HG03378 (cell line): ENCODE results near the gene SIGLEC5.
"Not testable (repeated sequence)": the region's sequence is repeated elsewhere in the genome, so short reads cannot be mapped to it uniquely, and the experiment has no call there.

ENCODE experiments used
- ATAC-seq: cut with Tn5 transposase; IDR thresholded peaks from one replicate; pipeline ENCODE4 v1.9.1; 2021; ENCODE audit warnings: mild to moderate bottlenecking, moderate library complexity; ENCODE audit not compliant: unreplicated experiment

SIGLEC5 gene, protein sequence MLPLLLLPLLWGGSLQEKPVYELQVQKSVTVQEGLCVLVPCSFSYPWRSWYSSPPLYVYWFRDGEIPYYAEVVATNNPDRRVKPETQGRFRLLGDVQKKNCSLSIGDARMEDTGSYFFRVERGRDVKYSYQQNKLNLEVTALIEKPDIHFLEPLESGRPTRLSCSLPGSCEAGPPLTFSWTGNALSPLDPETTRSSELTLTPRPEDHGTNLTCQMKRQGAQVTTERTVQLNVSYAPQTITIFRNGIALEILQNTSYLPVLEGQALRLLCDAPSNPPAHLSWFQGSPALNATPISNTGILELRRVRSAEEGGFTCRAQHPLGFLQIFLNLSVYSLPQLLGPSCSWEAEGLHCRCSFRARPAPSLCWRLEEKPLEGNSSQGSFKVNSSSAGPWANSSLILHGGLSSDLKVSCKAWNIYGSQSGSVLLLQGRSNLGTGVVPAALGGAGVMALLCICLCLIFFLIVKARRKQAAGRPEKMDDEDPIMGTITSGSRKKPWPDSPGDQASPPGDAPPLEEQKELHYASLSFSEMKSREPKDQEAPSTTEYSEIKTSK

DNA sequence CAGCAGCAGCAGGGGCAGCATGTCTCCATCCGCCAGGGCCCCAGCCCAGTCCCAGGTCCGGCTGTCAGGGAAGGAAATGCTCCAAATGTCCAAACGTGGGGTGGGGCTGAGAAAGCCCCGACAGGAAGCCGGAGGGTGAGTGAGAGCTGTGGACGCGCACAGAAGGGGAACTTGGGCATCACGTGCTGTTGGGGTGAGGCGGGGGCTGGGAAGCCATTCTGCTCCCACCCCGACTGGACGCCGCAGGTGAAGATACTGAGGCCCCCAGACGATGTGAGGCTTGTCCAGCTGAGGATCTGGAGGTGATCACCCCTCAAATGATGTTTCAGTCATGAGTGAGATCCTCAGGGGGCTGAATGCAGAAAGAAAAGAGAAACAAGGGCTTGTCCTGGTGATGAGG lies at the start of gene SIGLEC5:
Gene SIGLEC5 (minus strand): TSS at position 87 of the 400 bp plus-strand sequence. CDS start 66 bp downstream, at position 21.
- ATAC-seq, result not testable (repeated sequence)

DNA sequence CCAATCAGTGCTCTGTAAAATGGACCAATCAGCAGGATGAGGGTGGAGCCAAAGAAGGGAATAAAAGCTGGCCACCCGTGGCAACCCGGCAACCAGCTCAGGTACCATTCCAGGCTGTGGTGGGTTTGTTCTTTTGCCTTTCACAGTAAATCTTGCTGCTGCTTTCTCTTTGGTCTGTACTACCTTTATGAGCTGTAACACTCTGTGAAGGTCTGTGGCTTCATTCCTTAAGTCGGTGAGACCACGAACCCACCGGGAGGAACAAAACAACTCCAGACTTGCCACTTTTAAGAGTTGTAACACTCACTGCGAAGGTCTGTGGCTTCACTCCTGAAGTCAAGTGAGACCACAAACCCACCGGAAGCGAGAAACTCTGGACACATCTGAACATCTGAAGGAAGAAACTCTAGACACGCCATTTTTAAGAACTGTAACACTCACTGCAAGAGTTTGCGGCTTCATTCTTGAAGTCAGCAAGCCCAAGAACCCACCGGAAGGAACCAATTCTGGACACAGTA lies 46.4 kb upstream of the SIGLEC5 start:
- no peak for ATAC-seq

DNA sequence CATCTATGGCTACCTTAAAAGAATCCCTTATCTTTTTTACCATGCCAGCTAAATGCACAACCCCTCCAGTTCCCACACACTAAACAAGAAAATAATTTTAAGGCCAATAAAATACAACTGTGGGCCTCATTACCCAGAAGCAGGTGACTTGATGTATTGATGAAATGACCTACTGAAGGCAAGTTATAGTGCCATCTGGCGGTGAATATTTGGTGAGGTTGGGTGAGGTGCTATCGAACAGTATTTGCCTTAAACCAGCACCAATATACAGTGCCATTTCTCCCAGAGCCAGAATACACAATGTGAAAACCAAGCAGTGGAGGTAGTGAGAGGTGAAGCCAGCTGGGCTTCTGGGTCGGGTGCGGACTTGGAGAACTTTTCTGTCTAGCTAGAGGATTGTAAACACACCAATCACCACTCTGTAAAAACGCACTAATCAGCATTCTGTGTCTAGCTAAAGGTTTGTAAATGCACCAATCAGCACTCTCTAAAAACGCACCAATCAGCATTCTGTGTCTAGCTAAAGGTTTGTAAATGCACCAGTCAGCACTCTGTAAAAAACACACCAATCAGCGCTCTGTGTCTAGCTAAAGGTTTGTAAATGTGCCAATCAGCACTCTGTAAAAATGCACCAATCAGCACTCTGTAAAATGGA lies 45.8 kb upstream of the SIGLEC5 start:
- not testable (repeated sequence) for ATAC-seq

DNA sequence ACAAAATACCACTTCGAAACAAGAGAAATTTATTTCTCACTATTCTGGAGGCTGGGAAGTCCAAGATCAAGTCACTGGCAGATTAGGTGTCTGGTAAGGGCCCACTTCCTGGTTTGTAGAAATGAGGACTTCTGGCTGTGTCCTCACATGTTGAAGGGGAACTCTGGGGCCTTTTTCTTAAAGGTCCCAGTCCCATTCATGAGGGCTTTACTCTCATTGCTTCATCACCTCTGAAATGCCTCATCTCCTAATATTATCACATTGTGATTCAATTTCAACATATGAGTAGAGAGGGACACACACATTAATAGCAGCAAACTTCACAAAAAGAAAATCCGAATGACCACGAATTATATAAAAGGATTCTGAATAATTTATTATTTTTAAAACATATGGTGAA lies 38.0 kb upstream of the SIGLEC5 start:
- no peak for ATAC-seq

DNA sequence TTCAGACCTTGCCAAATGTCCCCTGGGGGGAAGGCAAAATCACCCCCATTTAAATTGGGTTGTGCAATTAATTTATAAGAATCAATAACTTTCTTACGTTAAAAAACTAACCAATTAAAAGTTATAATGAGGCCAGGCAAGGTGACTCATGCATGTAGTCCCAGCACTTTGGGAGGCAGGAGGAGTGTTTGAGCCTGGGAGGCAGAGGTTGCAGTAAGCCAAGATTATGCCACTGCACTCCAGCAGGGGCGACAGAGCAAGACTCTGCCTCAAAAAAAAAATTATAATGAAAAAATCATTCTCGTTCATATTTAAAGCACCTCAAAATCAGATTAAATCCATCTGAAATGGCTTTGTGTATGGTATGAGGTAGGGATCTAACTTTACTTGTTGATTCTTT lies 34.8 kb upstream of the SIGLEC5 start:
- no peak for ATAC-seq

DNA sequence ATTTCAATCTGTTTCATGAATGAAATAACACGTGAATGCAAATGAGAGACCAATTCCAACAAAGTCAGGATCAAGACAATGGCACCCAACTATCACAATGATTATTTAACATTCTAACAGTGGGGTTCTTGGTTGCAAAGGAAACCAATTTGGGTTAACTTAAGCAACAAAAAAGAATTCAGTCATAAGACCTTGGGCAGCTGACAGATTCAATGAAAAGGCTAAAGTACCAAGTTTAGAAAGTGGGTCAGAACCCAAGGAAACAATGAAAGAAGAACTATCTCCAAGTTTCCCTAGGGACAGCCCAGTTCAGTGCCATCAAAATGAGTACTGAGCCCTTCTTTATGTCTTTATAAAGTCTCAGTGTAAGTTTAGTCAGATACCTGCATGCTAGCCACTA lies 33.9 kb upstream of the SIGLEC5 start:
- ATAC-seq, result no peak

DNA sequence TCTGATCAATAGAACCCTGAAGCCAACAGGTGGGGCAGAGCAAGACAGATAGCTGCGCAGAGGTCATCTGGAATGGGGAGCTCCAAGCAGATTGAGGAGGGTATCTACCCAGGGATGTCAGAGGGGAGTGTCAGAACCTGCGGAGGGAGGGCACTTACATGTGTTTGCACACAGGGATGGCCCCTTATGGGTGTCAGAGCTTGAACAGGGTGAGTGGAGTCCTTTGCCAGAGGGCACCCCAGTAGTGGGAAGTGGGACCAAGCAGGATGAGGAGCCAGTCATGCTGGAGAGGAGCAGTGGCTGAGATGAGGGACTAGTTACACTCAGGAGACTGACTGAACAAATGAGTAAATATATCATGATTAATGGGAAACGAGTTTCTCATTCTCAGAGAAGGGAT lies 33.4 kb upstream of the SIGLEC5 start:
- ATAC-seq, result no peak

DNA sequence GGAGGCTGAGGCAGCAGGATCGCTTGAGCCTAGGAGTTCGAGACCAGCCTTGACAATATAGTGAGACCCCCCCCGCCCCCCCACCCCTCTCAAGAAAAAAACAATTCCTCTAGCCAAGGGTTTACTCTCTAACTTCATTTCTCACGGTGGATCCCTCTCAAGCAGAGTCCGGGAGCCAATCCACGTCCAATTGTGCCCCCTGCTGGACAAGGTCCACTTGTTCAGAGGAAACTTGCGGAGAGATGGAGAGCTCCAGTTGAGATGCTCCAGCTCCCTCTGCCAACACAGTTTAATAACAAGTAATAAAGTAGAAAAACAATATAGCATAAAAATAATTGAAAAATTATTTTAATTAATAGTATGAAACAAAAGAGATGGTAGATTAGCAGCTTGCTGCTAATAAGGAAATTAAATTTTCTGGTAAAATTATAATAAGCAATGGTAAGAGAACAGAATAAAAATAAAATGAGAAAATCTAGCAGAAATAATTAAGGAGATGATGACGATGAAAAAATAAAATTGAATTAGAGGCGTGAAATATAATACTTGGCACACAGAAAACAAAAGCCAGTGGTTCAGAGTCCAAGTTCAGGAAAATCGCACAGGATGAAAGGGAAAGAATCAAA lies 30.9 kb upstream of the SIGLEC5 start:
- no peak for ATAC-seq

DNA sequence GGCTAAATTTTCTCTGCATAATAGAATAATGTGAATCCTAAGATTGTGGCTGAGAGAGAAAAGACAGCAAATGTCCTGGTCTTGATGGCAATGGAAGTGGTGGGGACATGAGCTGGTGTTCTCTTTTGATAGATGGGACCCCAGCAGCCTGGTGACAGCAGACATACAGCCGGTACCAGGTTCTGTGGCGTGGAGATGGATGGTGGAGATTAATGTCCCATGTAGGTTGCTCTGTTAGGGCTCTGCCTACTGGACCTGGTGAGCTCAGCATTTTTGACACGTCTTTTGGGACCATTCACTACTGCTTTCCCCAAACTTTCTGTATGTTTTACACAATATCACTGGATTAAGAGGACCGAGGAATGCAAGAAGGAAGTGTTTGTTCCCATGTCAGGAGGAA lies 24.6 kb upstream of the SIGLEC5 start:
- no peak for ATAC-seq

DNA sequence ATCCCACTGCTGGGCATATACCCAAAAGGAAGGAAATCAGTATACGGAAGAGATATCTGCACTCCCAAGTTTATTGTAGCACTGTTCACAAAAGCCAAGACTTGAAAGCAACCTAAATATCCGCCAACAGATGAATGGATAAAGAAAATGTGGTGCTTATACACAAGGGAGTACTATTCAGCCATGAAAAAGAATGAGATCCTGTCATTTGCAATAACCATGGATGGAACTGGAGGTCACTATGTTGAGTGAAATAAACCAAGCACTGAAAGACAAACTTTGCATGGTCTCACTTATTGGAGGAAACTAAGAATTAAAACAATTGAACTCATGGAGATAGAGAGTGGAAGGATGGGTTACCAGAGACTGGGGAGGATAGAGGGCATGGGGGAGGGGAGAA lies 23.0 kb upstream of the SIGLEC5 start:
- ATAC-seq, result no peak

DNA sequence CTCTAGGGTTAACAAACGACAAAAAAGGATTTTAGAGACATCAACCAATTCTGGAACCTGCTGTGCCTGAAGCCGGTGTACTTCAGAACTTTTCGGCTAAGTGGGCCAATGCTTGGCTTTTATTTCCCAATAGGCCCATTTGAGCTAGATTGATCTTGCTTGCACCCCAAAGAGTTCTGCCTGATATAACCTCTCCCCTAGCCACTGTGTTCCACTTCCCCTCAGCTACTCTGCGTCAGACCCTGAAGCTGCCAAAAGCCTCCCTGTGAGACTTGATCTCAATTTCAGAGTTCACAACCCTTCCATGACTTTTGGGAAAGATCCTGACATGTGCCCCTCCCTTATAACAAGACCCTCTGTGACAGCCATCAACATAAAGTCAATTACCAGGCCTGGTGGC lies 22.1 kb upstream of the SIGLEC5 start:
- no peak for ATAC-seq

DNA sequence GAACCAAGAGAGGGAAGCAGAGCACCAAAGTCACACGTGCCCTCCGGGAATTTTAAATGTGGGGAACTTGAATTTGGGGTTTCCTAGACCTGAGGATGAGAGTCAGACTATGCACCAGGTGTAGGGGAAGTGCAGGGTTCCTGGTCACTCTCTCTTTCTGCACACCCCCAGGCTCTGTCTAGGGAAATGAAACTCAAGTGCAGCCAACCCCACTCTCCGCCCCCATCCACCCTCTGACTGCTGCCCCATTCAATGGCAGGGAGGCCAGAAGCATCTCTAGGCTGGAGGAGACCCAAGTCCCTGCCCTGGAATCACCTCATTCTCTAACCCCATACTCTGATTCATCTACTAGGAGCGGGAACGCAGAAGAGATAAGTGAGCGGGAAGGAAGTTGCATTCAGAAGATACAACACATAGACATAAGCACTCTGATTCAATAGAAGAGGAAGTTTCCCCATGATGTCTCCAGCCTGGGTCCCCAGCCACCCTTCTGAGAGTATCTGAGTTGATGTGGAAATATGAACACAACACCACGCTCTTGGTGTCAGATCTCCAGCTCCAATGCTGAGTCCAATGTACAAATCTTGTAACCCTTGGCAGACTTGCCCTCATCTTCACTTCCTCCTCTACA lies 21.1 kb upstream of the SIGLEC5 start:
- ATAC-seq, result no peak

DNA sequence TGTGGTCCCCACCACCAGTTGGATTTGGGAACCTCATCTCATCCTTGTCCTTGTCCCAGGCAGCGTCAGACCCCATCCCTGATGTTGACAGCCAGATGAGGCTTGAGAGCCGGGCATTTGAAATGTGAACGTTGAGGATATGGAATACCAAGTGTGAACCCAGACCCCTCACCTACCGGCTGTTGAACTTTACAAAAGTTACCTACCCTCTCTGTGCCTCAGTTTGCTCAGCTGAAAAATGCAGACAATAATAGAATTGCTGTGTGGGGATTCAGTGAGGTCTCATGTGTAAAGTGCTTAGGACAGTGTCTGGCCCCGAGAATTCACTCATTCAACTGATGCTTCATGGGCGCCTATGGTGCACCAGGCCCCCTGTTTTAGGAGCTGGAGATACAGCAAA lies 17.1 kb upstream of the SIGLEC5 start:
- ATAC-seq, result no peak

DNA sequence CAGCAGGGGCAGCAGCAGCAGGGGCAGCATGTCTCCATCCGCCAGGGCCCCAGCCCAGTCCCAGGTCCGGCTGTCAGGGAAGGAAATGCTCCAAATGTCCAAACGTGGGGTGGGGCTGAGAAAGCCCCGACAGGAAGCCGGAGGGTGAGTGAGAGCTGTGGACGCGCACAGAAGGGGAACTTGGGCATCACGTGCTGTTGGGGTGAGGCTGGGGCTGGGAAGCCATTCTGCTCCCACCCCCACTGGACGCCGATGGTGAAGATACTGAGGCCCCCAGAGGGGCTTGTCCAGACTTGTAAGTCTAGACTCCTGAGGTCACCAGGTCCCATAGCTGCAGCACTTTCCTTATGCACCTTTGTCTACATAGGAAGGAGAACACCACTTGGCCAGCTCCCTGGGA lies 16.5 kb upstream of the SIGLEC5 start, which contains the start of gene SIGLEC14:
Gene SIGLEC14 (minus strand): TSS at position 96 of the 400 bp plus-strand sequence. CDS start 66 bp downstream, at position 30.
- ATAC-seq, result not testable (repeated sequence)

DNA sequence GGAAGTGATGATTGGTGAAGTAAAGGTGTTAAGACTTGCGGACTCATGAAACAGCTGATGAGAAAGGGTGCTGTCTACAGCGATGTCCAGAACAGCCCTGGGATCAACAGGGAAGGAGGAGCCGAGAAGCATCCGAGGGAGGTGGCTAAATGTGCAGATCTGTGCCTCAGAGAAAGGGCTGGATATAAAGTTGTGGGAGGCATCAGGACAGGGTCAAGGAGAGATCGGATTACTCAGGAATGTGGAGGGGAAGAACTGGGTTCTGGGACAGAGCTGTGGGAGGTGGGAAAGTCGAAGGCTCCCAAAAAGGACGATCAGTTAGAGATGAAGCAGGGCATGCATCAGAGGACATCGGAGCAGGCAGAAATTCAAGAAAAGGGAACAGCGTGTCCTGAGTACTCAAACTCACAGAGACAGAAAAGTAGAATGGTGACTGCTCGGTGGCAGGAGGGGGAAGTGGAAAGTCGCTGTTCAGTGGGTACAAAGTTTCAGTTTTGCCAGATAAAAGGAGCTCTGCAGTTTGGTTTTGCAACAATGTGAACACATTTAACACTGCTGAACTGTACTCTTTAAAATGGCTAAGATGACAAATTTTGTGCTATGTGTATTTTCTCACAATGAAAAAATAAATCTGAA lies 14.6 kb upstream of the SIGLEC5 start:
- ATAC-seq, result no peak

DNA sequence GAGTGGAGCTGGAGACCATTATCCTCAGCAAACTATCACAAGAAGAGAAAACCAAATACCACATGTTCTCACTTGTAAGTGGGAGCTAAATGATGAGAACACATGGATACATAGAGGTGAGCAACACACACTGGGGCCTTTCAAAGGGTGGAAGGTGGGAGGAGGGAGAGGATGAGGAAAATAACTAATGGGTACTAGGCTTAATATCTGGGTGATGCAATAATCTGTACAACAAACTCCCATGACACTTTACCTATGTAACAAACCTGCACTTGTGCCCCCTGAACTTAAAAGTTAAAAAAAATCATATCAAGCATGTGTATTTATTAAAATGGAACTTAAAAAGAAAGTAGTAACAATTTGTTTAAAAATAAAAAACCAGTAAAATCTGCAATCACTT lies 11.4 kb upstream of the SIGLEC5 start:
- no peak for ATAC-seq

DNA sequence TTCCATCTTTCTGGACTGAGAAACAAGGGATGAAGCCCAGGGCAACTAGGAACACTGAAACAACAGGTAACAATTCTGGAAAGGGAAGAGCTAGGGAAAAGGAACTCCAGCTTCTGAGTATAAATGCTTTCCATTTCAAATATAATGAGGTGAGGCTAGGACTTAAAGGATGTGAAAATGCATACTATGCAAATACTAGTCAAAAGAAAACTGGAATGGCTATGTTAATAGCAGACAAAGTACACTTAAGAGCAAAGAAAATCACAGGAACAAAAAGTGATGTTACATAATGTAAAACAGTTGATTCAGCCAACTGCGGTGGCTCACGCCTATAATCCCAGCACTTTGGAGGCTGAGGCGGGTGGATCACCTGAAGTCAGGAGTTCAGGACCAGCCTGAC lies 10.2 kb upstream of the SIGLEC5 start:
- ATAC-seq, result no peak

DNA sequence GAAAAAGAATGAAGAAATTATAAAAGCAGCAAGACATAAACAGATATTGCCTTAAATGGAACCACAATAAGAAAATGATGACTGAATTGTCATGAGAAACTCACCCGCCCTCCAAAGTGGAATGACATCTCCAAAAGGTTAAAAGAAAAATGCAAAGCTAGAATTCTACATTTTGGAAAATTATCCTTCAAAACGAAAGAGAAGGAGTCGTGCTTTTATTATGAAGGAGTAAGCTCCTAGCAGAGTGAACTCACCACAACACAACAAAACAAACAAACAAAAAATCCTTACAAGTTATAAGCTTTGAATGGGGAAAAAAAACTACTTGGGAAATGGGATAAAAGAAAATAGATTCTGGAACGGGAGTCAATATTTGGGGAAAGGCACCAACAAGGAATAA lies 9.7 kb upstream of the SIGLEC5 start:
- no peak for ATAC-seq

DNA sequence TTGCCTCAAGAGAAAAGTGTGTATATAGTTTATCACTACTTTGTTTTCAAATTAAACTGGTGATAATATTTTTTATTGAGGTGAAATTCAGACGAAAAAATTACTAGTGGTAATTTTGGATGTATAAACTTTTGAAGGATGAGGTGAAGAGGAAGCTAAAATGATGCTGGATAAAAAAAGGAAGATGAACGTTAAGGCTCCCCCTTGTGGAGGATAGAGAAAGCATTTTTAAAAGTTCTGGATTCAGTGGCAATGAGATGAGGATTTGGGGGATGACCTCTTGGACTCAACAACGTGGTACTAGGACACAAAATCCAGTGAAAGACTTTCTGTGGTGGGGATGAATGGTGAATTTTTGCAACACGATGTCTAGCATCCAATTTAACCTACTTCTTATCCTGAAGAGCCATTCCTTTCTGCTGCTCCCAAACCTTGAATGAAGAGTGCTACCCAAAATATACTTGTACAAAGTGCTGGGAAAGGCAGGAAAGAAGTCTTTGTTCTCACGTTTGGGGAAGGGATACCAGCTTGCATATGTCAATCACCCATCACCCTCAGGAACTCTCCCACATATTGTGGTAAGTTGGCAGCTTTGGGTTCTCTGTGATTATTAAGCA lies 7.3 kb upstream of the SIGLEC5 start:
- ATAC-seq, result no peak

DNA sequence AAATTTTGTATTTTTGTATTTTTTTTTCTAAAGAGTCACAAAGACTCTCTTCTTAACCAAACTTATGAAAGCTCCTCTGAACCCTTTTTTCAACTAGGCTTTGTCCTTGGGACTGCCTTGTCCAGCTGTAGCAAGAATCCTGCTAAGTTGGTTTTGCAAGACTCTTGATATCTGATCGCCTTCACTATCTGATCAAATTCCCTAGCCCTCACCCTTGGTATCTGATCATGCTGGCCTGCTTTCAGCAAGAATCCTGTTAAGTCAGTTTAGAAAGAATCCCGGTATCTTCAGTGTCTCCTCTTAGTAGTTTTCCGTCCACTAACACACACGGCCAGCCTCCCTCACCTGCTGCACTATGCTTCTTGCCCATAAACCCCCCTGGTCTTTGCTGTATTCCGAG lies 1.9 kb upstream of the SIGLEC5 start:
- no peak for ATAC-seq
